ENCODE data around the gene CCDC180. TPM values are rescaled to one million over a fixed set of nuclear protein-coding genes. Genes with fewer than 3 reads are reported as not detected.

CCDC180 gene
- total RNA-seq, 2 donors from 2014 or later: 5.8 to 9.7 TPM

DNA sequence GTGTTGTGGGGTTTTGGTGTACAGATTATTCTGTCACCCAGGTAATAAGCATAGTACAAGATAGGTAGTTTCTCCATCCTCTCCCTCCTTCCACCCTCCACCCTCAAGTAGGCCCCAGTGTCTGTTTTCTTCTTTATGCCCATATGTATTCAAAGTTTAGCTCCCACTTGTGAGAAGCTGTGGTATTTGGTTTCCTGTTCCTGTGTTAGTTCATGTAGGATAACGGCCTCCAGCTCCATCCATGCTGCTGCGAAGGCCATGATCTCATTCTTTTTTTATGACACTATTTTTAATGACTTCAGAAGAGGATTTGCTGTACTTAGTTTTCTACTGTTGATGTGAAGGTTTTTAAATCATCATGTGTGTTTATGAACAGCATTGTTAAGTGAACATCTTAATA is 11.9 kb downstream of the CCDC180 start:
- ATAC-seq (ENCODE audit: insufficient number of reproducible peaks, low FRiP score, low read depth): no peak

GRCh38 chr9:97320080-97320642 is 12.7 kb downstream of the CCDC180 start:
- H3K36me3 ChIP-seq: peaks cover 49% of the 10 kb centered on the region

More for the DNA sequence above, 11.9 kb downstream of the CCDC180 start:
- H3K27me3 ChIP-seq (replicated peaks; ENCODE audit: insufficient read depth): no peaks in the 10 kb centered on the region
- H3K36me3 ChIP-seq: peaks cover 51% of the 10 kb centered on the region
- no peak overlapping the region for H3K4me3 ChIP-seq
- H3K27ac ChIP-seq: no peak overlapping the region
- H3K9me3 ChIP-seq: no peaks in the 10 kb centered on the region
- TF ChIP-seq, protein P1, sequence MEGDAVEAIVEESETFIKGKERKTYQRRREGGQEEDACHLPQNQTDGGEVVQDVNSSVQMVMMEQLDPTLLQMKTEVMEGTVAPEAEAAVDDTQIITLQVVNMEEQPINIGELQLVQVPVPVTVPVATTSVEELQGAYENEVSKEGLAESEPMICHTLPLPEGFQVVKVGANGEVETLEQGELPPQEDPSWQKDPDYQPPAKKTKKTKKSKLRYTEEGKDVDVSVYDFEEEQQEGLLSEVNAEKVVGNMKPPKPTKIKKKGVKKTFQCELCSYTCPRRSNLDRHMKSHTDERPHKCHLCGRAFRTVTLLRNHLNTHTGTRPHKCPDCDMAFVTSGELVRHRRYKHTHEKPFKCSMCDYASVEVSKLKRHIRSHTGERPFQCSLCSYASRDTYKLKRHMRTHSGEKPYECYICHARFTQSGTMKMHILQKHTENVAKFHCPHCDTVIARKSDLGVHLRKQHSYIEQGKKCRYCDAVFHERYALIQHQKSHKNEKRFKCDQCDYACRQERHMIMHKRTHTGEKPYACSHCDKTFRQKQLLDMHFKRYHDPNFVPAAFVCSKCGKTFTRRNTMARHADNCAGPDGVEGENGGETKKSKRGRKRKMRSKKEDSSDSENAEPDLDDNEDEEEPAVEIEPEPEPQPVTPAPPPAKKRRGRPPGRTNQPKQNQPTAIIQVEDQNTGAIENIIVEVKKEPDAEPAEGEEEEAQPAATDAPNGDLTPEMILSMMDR (IDR thresholded peaks at IDR 0.05): no peak
- DNase-seq (ENCODE audit: low spot score): no peak
- no peaks in the 10 kb centered on the region for H3K4me1 ChIP-seq (ENCODE audit: control insufficient read depth in 1 of 2, low read depth in 2 of 2)

GRCh38 chr9:97321251-97321650 is 13.8 kb downstream of the CCDC180 start:
- TF ChIP-seq, protein P1 (IDR thresholded peaks at IDR 0.05): no peak
- DNase-seq (ENCODE audit: low spot score) (no peak), ATAC-seq (ENCODE audit: insufficient number of reproducible peaks, low FRiP score, low read depth) (no peak)
- Histone ChIP-seq H3K4me1 (ENCODE audit: control insufficient read depth in 1 of 2, low read depth in 2 of 2) (no peaks in the 10 kb centered on the region), H3K36me3 (peaks cover 55% of the 10 kb centered on the region), H3K27me3 (replicated peaks; ENCODE audit: insufficient read depth) (no peaks in the 10 kb centered on the region), H3K4me3 (no peak overlapping the region), H3K27ac (no peak overlapping the region), H3K9me3 (no peaks in the 10 kb centered on the region)

More at GRCh38 chr9:97320080-97320642, 12.7 kb downstream of the CCDC180 start:
- DNase-seq (ENCODE audit: low spot score): no peak
- H3K4me3 ChIP-seq: no peak overlapping the region
- no peaks in the 10 kb centered on the region for H3K4me1 ChIP-seq (ENCODE audit: control insufficient read depth in 1 of 2, low read depth in 2 of 2)
- no peaks in the 10 kb centered on the region for H3K27me3 ChIP-seq (replicated peaks; ENCODE audit: insufficient read depth)
- TF ChIP-seq, protein P1 (IDR thresholded peaks at IDR 0.05): no peak
- no peak overlapping the region for H3K27ac ChIP-seq
- no peak for ATAC-seq (ENCODE audit: insufficient number of reproducible peaks, low FRiP score, low read depth)
- H3K9me3 ChIP-seq: no peaks in the 10 kb centered on the region

- Histone ChIP-seq H3K27me3 (replicated peaks; ENCODE audit: insufficient read depth) (no peaks in the 10 kb centered on the region), H3K36me3 (peaks cover 56% of the 10 kb centered on the region), H3K27ac (no peak overlapping the region), H3K4me1 (ENCODE audit: control insufficient read depth in 1 of 2, low read depth in 2 of 2) (no peaks in the 10 kb centered on the region), H3K9me3 (no peaks in the 10 kb centered on the region), H3K4me3 (no peak overlapping the region)
- TF ChIP-seq, protein P1 (IDR thresholded peaks at IDR 0.05): no peak
- DNase-seq (ENCODE audit: low spot score): no peak
- ATAC-seq (ENCODE audit: insufficient number of reproducible peaks, low FRiP score, low read depth): no peak
Observed at GRCh38 chr9:97321691-97322090, 14.2 kb downstream of the CCDC180 start.

GRCh38 chr9:97322105-97322504 is 14.6 kb downstream of the CCDC180 start:
- DNase-seq (ENCODE audit: low spot score) (no peak), ATAC-seq (ENCODE audit: insufficient number of reproducible peaks, low FRiP score, low read depth) (no peak)
- H3K27ac ChIP-seq: no peak overlapping the region
- no peaks in the 10 kb centered on the region for H3K27me3 ChIP-seq (replicated peaks; ENCODE audit: insufficient read depth)
- no peaks in the 10 kb centered on the region for H3K9me3 ChIP-seq
- no peaks in the 10 kb centered on the region for H3K4me1 ChIP-seq (ENCODE audit: control insufficient read depth in 1 of 2, low read depth in 2 of 2)
- TF ChIP-seq, protein P1 (IDR thresholded peaks at IDR 0.05): no peak
- H3K36me3 ChIP-seq: peaks cover 58% of the 10 kb centered on the region
- H3K4me3 ChIP-seq: no peak overlapping the region
